OCI-LY1 (cell line): ENCODE measurements around the gene SPNS2.

Source experiments
- H2AFZ ChIP-seq: fragments of 200-600 bp; sonication (generic), shearing (Covaris generic); 2 replicates; pipeline ENCODE4 v1.6.0; 2014; ENCODE audit warnings: antibody characterized with exemption, mild to moderate bottlenecking, low read length
- H3F3A ChIP-seq: fragments of 200-600 bp; sonication (generic), shearing (Covaris generic); 2 replicates; pipeline ENCODE4 v1.6.0; 2014; ENCODE audit warnings: mild to moderate bottlenecking, antibody characterized with exemption, low read length, moderate library complexity; ENCODE audit not compliant: insufficient read depth
- H3K27ac ChIP-seq: fragments of 200-600 bp; sonication (generic); 2 replicates; pipeline ENCODE4 v1.5.1; 2014; ENCODE audit warnings: low read length, mixed run types, mild to moderate bottlenecking, low read depth; ENCODE audit not compliant: poor library complexity, severe bottlenecking
- H3K27me3 ChIP-seq: fragments of 200-600 bp; sonication (generic); 2 replicates; pipeline ENCODE4 v1.6.0; 2014; ENCODE audit warnings: antibody characterized with exemption, mild to moderate bottlenecking, low read length, moderate library complexity; ENCODE audit not compliant: insufficient read depth
- H3K36me3 ChIP-seq: fragments of 200-600 bp; sonication (generic); 2 replicates; pipeline ENCODE4 v1.6.1; 2014; ENCODE audit warnings: mild to moderate bottlenecking, antibody characterized with exemption, low read length, moderate library complexity, mixed read lengths; ENCODE audit not compliant: insufficient read depth
- H3K4me1 ChIP-seq: fragments of 200-600 bp; sonication (generic); 2 replicates; pipeline ENCODE4 v1.5.1; 2014; ENCODE audit warnings: mild to moderate bottlenecking, low read length, moderate library complexity; ENCODE audit not compliant: insufficient read depth, severe bottlenecking
- H3K4me2 ChIP-seq: fragments of 200-600 bp; sonication (generic), shearing (Covaris generic); 2 replicates; pipeline ENCODE4 v1.6.1; 2014; ENCODE audit warnings: low read length
- H3K4me3 ChIP-seq: fragments of 200-600 bp; sonication (generic); 2 replicates; pipeline ENCODE4 v1.5.1; 2014; ENCODE audit warnings: low read length, low read depth, mild to moderate bottlenecking, mixed read lengths; ENCODE audit not compliant: poor library complexity, severe bottlenecking
- H3K79me2 ChIP-seq: fragments of 200-600 bp; shearing (Covaris generic); 2 replicates; pipeline ENCODE4 v1.6.1; 2016; ENCODE audit warnings: mixed run types, low read length, mixed read lengths; ENCODE audit not compliant: insufficient read depth
- H3K9ac ChIP-seq: fragments of 200-600 bp; sonication (generic), shearing (Covaris generic); 2 replicates; pipeline ENCODE4 v1.6.1; 2014; ENCODE audit warnings: mild to moderate bottlenecking, low read length, mixed read lengths
- H3K9me2 ChIP-seq: fragments of 200-600 bp; sonication (generic), shearing (Covaris generic); 2 replicates; pipeline ENCODE4 v1.6.1; 2014; ENCODE audit warnings: low read depth, mild to moderate bottlenecking, low read length, mixed read lengths
- H3K9me3 ChIP-seq: fragments of 200-600 bp; shearing (Covaris generic); 2 replicates; pipeline ENCODE4 v1.6.1; 2014; ENCODE audit warnings: low read length, mixed read lengths
- H4K20me1 ChIP-seq: fragments of 200-600 bp; sonication (generic), shearing (Covaris generic); 2 replicates; pipeline ENCODE4 v1.6.0; 2016; ENCODE audit warnings: mild to moderate bottlenecking, low read length; ENCODE audit not compliant: insufficient read depth
- EZH2 ChIP-seq: fragments of 200-600 bp; sonication (generic), shearing (Covaris generic); IDR thresholded peaks from 2 replicates; pipeline ENCODE4 v1.8.0; 2017; ENCODE audit warnings: borderline replicate concordance, mixed run types, mild to moderate bottlenecking, antibody characterized with exemption, low read length, moderate library complexity, mixed read lengths
- TF ChIP-seq, protein P1 (sequence below): fragments of 200-600 bp; sonication (generic), shearing (Covaris generic); IDR thresholded peaks from 2 replicates; pipeline ENCODE4 v1.5.1; 2017; ENCODE audit warnings: mild to moderate bottlenecking, antibody characterized with exemption, low read length, moderate library complexity, mixed read lengths

The SPNS2 gene

DNA sequence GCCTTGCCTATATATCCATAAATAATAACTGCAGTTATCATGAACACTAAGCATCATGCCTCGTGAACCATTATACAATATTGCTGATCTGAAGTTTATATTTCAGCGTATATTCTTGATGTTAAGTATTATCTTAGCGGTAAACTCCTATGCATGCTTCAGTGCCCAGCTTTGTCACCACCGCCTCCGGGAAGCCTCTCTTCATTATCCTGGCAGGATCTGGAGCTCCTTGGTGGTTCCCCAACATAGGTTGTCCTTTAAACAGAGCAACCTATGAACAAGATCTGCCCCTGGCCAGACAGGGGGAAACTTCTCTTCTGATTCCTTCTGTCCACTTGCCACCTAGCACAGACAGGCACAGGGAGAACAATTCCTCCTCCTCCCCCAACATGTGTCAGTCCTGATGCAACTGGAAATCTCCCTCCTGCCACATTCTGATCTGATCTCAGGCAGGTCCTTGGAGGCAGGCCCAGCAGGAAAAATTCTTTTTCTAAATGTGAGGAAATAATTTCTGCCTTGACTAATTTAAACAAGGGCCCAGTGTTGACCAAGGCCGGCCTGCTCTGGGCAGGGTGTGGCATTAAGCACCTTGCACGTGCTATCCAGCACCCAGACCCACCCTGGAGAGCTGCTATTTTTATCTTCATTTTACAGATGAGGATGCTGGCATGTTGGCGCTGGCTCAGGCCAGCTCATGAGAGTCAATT lies 22.4 kb downstream of the SPNS2 start:
- Histone ChIP-seq H3K79me2 (no peaks in the 10 kb centered on the region), H3F3A (no peaks in the 10 kb centered on the region), H3K9me2 (no peaks in the 10 kb centered on the region), H3K9me3 (no peaks in the 10 kb centered on the region), H4K20me1 (no peaks in the 10 kb centered on the region), H3K4me3 (no peak overlapping the region), H3K27me3 (no peaks in the 10 kb centered on the region), H3K9ac (no peak overlapping the region), H3K36me3 (no peaks in the 10 kb centered on the region), H3K4me1 (peaks cover 28% of the 10 kb centered on the region), H3K27ac (no peak overlapping the region), H3K4me2 (no peak overlapping the region), H2AFZ (no peak overlapping the region)
- TF ChIP-seq, protein P1, sequence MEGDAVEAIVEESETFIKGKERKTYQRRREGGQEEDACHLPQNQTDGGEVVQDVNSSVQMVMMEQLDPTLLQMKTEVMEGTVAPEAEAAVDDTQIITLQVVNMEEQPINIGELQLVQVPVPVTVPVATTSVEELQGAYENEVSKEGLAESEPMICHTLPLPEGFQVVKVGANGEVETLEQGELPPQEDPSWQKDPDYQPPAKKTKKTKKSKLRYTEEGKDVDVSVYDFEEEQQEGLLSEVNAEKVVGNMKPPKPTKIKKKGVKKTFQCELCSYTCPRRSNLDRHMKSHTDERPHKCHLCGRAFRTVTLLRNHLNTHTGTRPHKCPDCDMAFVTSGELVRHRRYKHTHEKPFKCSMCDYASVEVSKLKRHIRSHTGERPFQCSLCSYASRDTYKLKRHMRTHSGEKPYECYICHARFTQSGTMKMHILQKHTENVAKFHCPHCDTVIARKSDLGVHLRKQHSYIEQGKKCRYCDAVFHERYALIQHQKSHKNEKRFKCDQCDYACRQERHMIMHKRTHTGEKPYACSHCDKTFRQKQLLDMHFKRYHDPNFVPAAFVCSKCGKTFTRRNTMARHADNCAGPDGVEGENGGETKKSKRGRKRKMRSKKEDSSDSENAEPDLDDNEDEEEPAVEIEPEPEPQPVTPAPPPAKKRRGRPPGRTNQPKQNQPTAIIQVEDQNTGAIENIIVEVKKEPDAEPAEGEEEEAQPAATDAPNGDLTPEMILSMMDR = no peak
- TF ChIP-seq EZH2 = no peak

GRCh38 chr17:4522661-4523060 lies 24.0 kb downstream of the SPNS2 start:
- Histone ChIP-seq H3K9ac (no peak overlapping the region), H3F3A (no peaks in the 10 kb centered on the region), H3K27ac (peak overlapping the region; percentile 50), H3K4me1 (peaks cover 28% of the 10 kb centered on the region), H3K36me3 (no peaks in the 10 kb centered on the region), H3K4me2 (no peak overlapping the region), H3K79me2 (no peaks in the 10 kb centered on the region), H3K9me3 (no peaks in the 10 kb centered on the region), H3K27me3 (no peaks in the 10 kb centered on the region), H3K4me3 (no peak overlapping the region), H4K20me1 (no peaks in the 10 kb centered on the region), H3K9me2 (no peaks in the 10 kb centered on the region), H2AFZ (no peak overlapping the region)
- no peak for TF ChIP-seq EZH2
- TF ChIP-seq, protein P1 = no peak

DNA sequence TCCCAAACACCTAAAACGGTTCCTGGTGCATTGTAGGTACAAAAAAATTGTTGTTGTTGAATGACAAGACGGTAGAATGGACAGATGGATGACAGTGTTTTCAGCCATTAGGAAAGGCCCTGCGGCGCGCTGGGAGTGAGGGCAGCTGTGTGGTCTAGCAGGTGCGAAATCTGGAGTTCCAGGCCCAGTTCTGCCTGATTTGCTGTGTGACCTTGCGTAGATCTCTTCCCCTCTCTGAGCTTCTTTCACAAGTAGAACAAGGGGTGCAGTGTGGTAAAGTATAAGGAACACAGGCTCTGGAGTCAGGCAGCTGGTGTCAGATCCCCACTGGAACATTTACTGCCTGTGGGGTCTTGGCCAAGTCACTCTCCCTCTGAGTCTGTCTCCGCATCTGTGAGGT lies 25.3 kb downstream of the SPNS2 start:
- peaks cover 22% of the 10 kb centered on the region for H3K4me1 ChIP-seq
- H4K20me1 ChIP-seq = no peaks in the 10 kb centered on the region
- no peaks in the 10 kb centered on the region for H3K36me3 ChIP-seq
- H3K79me2 ChIP-seq = no peaks in the 10 kb centered on the region
- H3K4me3 ChIP-seq = no peak overlapping the region
- no peaks in the 10 kb centered on the region for H3K9me3 ChIP-seq
- no peaks in the 10 kb centered on the region for H3K27me3 ChIP-seq
- H3K4me2 ChIP-seq = peak overlapping the region; percentile 39
- H3K9ac ChIP-seq = no peak overlapping the region
- H2AFZ ChIP-seq = no peak overlapping the region
- H3K9me2 ChIP-seq = no peaks in the 10 kb centered on the region
- H3K27ac ChIP-seq = peak overlapping the region; percentile 50
- TF ChIP-seq EZH2 = no peak
- TF ChIP-seq, protein P1 = no peak
- no peaks in the 10 kb centered on the region for H3F3A ChIP-seq
